K562 (cell line): Measurements from ENCODE around the gene SNX1. TPM values are rescaled to one million over a fixed set of nuclear protein-coding genes. Genes with fewer than 3 reads are reported as not detected.

ENCODE experiments used
- ATAC-seq: fragments of 200-7000 bp; cut with Tn5 transposase; 3 replicates; pipeline ENCODE4 v1.9.1; 2020; ENCODE audit warnings: moderate library complexity
- BruUV-seq: library from RNA; stranded (reverse); fragments of 400-500 nt; replicated peaks from 2 replicates; lab custom pipeline; 2021; lab: Mats Ljungman, UMichigan
- CTCF ChIA-PET: fragments of 300-600 bp; formaldehyde crosslinking; extraction: SDS; loops from one replicate; lab custom pipeline; 2021; ENCODE audit warnings: low intra/inter-chr PET ratio; lab: Yijun Ruan, JAX
- POLR2A ChIA-PET: fragments of 300-600, 350-650 bp; sonication (Branson Sonifier 250); formaldehyde crosslinking; extraction: SDS; loops from one replicate; lab custom pipeline; 2021; ENCODE audit warnings: antibody characterized with exemption, inconsistent platforms; lab: Yijun Ruan, JAX
- DNase-seq, 4 experiments: peaks; one replicate each; pipeline versions ENCODE4 v3.0.0 to v3.0.0-alpha.2; 2011 to 2018; ENCODE audit warnings: low spot score in 3 of 4, mixed read lengths in 3 of 4; ENCODE audit errors: extremely low read depth in 1 of 4
- FAIRE-seq: peaks from 2 replicates; lab custom pipeline; 2011; peaks lifted over from hg19 to GRCh38; lab: Jason Lieb, UNC
- H2AFZ ChIP-seq: 2 replicates; pipeline ENCODE4 v1.6.0; 2011; ENCODE audit warnings: low read depth, low read length, control low read depth, inconsistent platforms
- H3K27ac ChIP-seq: fragments of 200-600 bp; 3 replicates; pipeline ENCODE4 v1.8.0; 2011; ENCODE audit warnings: low read depth, mild to moderate bottlenecking, control low read depth, inconsistent platforms, low read length, moderate library complexity, mixed read lengths; ENCODE audit errors: extremely low read depth
- H3K27me3 ChIP-seq, 2 experiments: fragments of 300-600 bp in 1 of 2; 2 replicates in 1 of 2; 3 replicates in 1 of 2; pipeline versions ENCODE4 v1.6.0 to v1.8.0; 2011; ENCODE audit warnings: inconsistent platforms in 2 of 2, low read length in 2 of 2, mild to moderate bottlenecking in 1 of 2, mixed read lengths in 1 of 2, moderate library complexity in 1 of 2; ENCODE audit not compliant: control insufficient read depth in 2 of 2, insufficient read depth in 2 of 2
- H3K36me3 ChIP-seq: fragments of 300-600 bp; 3 replicates; pipeline ENCODE4 v1.8.0; 2011; ENCODE audit warnings: mild to moderate bottlenecking, low read length, inconsistent platforms; ENCODE audit not compliant: control insufficient read depth, insufficient read depth
- H3K4me1 ChIP-seq, 2 experiments: fragments of 200-600 bp in 1 of 2; replicated peaks in 1 of 2; 2 replicates in 1 of 2; 3 replicates in 1 of 2; pipeline versions ENCODE4 v1.5.1 to v1.8.0; 2011; ENCODE audit warnings: inconsistent platforms in 2 of 2, low read length in 2 of 2, mild to moderate bottlenecking in 1 of 2, mixed read lengths in 1 of 2, moderate library complexity in 1 of 2; ENCODE audit not compliant: control insufficient read depth in 2 of 2, insufficient read depth in 2 of 2
- H3K4me2 ChIP-seq: 2 replicates; pipeline ENCODE4 v1.6.1; 2011; ENCODE audit warnings: low read length, control low read depth, inconsistent platforms, mixed read lengths; ENCODE audit not compliant: insufficient read depth
- H3K4me3 ChIP-seq: fragments of 200-600 bp; sonication (generic), shearing (Covaris generic); 2 replicates; pipeline ENCODE4 v1.5.1; 2016; ENCODE audit warnings: control low read depth, inconsistent platforms
- H3K79me2 ChIP-seq: fragments of 200-600 bp; 3 replicates; pipeline ENCODE4 v1.8.0; 2011; ENCODE audit warnings: low read length, inconsistent platforms; ENCODE audit not compliant: control insufficient read depth, insufficient read depth
- H3K9ac ChIP-seq, 2 experiments: 2 replicates each; pipeline versions ENCODE4 v1.6.0 to v1.6.1; 2011; ENCODE audit warnings: low read depth in 2 of 2, low read length in 2 of 2, control low read depth in 1 of 2, inconsistent platforms in 1 of 2, mild to moderate bottlenecking in 1 of 2, mixed read lengths in 1 of 2; ENCODE audit not compliant: insufficient read depth in 1 of 2
- H3K9me1 ChIP-seq: one replicate; pipeline ENCODE4 v1.6.0; 2011; ENCODE audit warnings: inconsistent platforms, mild to moderate bottlenecking, low read length, moderate library complexity; ENCODE audit not compliant: control insufficient read depth, insufficient read depth
- H3K9me3 ChIP-seq: replicated peaks from 2 replicates; pipeline ENCODE4 v1.5.1; 2011; ENCODE audit warnings: low read depth, low read length, inconsistent platforms; ENCODE audit not compliant: control insufficient read depth, insufficient read depth
- H4K20me1 ChIP-seq: replicated peaks from 2 replicates; pipeline ENCODE4 v1.6.1; 2011; ENCODE audit warnings: low read length, inconsistent platforms, mixed read lengths; ENCODE audit not compliant: control insufficient read depth, insufficient read depth
- POLR3G ChIP-seq: IDR thresholded peaks from 2 replicates; pipeline ENCODE4 v1.6.1; 2011; ENCODE audit not compliant: insufficient read length, insufficient replicate concordance; ENCODE audit errors: extremely low read depth
- RFX5 ChIP-seq: IDR thresholded peaks from 2 replicates; pipeline ENCODE4 v1.6.1; 2011; ENCODE audit warnings: low read depth, mild to moderate bottlenecking, improper control_type of control experiment, low read length
- RUNX1 ChIP-seq: sonication (generic); IDR thresholded peaks from 2 replicates; pipeline ENCODE4 v1.6.1; 2016; ENCODE audit warnings: antibody characterized with exemption, low read depth
- ZNF324 ChIP-seq: fragments of 250-450 bp; sonication (Bioruptor Pico); IDR thresholded peaks from 2 replicates; pipeline ENCODE4 v1.4.0; 2020; ENCODE audit warnings: mild to moderate bottlenecking
- WGBS: fragments of 100-300 bp; shearing (Covaris generic); methylation state at CpG from one replicate; pipeline ENCODE4 v1.1.6; 2016; ENCODE audit warnings: low coverage, mixed read lengths; ENCODE audit not compliant: insufficient coverage; ENCODE audit errors: missing lambda C conversion rate; 5-methylcytosine and 5-hydroxymethylcytosine counted together
- in situ Hi-C: fragments of 300-500 bp; cut with MboI; formaldehyde crosslinking; loops from 4 replicates; pipeline ENCODE4 v1.15.0; 2018; ENCODE audit warnings: inconsistent platforms, mixed read lengths
- intact Hi-C: fragments of 100-400 bp; cut with micrococcal nuclease; formaldehyde crosslinking; loops from 2 replicates; pipeline ENCODE4 v1.14.2; 2022
- polyA plus RNA-seq, 8 experiments: library from polyadenylated mRNA; depleted of rRNA in 4 of 8; stranded (reverse) in 5 of 8; unstranded in 3 of 8; fragments of >200 nt; fragmentation: Nextera tagmentation in 2 of 8; fragmentation: Illumina TruSeq in 1 of 8; extraction: Ambion mirVana in 2 of 8; extraction: Trizol in 1 of 8; gene quantifications; 2 replicates each; pipeline versions ENCODE4 v1.2.1 to v1.2.3, GENCODE V29; 2011 to 2014; ENCODE audit warnings: inconsistent platforms in 1 of 8, missing spikeins in 1 of 8
- total RNA-seq, 7 experiments: library from RNA; depleted of rRNA in 6 of 7; stranded (reverse); fragments of >200 nt in 6 of 7; fragmentation: Illumina TruSeq in 2 of 7; extraction: Trizol in 2 of 7; gene quantifications; 2 replicates each; pipeline versions ENCODE4 v1.2.1 to v1.2.3, GENCODE V29; 2011 to 2021; ENCODE audit warnings: low replicate concordance in 1 of 7
- TF ChIP-seq, protein P1 (sequence below): sonication (generic); formaldehyde crosslinking; IDR thresholded peaks from 2 replicates; pipeline ENCODE4 v1.8.0; 2023; ENCODE audit warnings: mild to moderate bottlenecking, missing genetic modification reagents
- TF ChIP-seq, protein P2 (sequence below): fragments of 250-450 bp; sonication (Bioruptor Pico); IDR thresholded peaks from 2 replicates; pipeline ENCODE4 v1.4.0; 2020; ENCODE audit warnings: mild to moderate bottlenecking, moderate library complexity, borderline replicate concordance
- TF ChIP-seq, protein P3 (sequence below), 3 experiments: IDR thresholded peaks in 2 of 3; conservative IDR thresholded peaks in 1 of 3; 2 replicates each; pipeline ENCODE4 v1.5.1; 2011 to 2012; ENCODE audit warnings: low read length in 3 of 3, mild to moderate bottlenecking in 3 of 3, control low read depth in 2 of 3, improper control_type of control experiment in 1 of 3, inconsistent platforms in 1 of 3, low read depth in 1 of 3, mixed read lengths in 1 of 3, moderate library complexity in 1 of 3; ENCODE audit not compliant: insufficient read depth in 2 of 3

The SNX1 gene
- total and polyA plus RNA-seq, 9 of the 15 experiments (the other 6 are each of a cell fraction or from before 2014, with no cell fraction given), result 11.0 to 105 (median 59.9) TPM

DNA sequence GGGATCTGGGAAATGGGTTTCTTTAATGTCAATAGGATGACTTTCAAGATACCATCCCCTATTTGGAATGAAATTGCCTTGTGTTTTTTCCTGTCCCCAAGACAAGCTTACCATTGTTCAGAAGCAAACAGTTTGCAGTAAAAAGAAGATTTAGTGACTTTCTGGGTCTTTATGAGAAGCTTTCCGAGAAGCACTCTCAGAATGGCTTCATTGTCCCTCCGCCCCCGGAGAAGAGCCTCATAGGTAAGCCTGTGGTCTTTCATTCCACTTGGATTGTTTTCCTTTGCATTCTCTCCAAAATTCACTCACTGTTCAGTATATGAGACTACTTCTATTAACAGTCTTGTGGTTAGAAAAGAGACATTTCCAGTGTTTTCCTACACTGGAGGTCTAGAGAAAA is 30.2 kb downstream of the SNX1 start:
- H3K36me3 ChIP-seq, result peaks cover 83% of the 10 kb centered on the region
- POLR2A ChIA-PET, result interaction anchor here (0.9 kb wide), 1 partner anchor 14 kb away, joined by 3 read pairs; no protein-coding TSS in a partner anchor
- 78% methylated on average over 3 of the region's 3 CpGs for WGBS

More for the DNA sequence above, 30.2 kb downstream of the SNX1 start:
- BruUV-seq, result no TSS peak
- Histone ChIP-seq H3K9ac (no peak overlapping the region), H3K4me3 (no peak overlapping the region), H3K4me2 (no peak overlapping the region), H2AFZ (no peak overlapping the region), H3K27me3 (no peaks in the 10 kb centered on the region), H3K9me1 (no peaks in the 10 kb centered on the region), H3K79me2 (no peaks in the 10 kb centered on the region), H4K20me1 (no peaks in the 10 kb centered on the region), H3K4me1 (no peaks in the 10 kb centered on the region), H3K27ac (no peak overlapping the region), H3K9me3 (no peaks in the 10 kb centered on the region)
- no peak for DNase-seq
- in situ Hi-C loops (no loop called here), intact Hi-C loops (no loop called here)
- ATAC-seq, result no peak
- TF ChIP-seq RFX5 (no peak), POLR3G (no peak), RUNX1 (no peak), ZNF324 (CRISPR knock-in tag) (no peak)
- TF ChIP-seq, protein P1, sequence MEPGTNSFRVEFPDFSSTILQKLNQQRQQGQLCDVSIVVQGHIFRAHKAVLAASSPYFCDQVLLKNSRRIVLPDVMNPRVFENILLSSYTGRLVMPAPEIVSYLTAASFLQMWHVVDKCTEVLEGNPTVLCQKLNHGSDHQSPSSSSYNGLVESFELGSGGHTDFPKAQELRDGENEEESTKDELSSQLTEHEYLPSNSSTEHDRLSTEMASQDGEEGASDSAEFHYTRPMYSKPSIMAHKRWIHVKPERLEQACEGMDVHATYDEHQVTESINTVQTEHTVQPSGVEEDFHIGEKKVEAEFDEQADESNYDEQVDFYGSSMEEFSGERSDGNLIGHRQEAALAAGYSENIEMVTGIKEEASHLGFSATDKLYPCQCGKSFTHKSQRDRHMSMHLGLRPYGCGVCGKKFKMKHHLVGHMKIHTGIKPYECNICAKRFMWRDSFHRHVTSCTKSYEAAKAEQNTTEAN (CRISPR knock-in tag), result no peak
- TF ChIP-seq, protein P2, sequence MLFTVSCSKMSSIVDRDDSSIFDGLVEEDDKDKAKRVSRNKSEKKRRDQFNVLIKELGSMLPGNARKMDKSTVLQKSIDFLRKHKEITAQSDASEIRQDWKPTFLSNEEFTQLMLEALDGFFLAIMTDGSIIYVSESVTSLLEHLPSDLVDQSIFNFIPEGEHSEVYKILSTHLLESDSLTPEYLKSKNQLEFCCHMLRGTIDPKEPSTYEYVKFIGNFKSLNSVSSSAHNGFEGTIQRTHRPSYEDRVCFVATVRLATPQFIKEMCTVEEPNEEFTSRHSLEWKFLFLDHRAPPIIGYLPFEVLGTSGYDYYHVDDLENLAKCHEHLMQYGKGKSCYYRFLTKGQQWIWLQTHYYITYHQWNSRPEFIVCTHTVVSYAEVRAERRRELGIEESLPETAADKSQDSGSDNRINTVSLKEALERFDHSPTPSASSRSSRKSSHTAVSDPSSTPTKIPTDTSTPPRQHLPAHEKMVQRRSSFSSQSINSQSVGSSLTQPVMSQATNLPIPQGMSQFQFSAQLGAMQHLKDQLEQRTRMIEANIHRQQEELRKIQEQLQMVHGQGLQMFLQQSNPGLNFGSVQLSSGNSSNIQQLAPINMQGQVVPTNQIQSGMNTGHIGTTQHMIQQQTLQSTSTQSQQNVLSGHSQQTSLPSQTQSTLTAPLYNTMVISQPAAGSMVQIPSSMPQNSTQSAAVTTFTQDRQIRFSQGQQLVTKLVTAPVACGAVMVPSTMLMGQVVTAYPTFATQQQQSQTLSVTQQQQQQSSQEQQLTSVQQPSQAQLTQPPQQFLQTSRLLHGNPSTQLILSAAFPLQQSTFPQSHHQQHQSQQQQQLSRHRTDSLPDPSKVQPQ (CRISPR knock-in tag), result no peak
- TF ChIP-seq, protein P3, sequence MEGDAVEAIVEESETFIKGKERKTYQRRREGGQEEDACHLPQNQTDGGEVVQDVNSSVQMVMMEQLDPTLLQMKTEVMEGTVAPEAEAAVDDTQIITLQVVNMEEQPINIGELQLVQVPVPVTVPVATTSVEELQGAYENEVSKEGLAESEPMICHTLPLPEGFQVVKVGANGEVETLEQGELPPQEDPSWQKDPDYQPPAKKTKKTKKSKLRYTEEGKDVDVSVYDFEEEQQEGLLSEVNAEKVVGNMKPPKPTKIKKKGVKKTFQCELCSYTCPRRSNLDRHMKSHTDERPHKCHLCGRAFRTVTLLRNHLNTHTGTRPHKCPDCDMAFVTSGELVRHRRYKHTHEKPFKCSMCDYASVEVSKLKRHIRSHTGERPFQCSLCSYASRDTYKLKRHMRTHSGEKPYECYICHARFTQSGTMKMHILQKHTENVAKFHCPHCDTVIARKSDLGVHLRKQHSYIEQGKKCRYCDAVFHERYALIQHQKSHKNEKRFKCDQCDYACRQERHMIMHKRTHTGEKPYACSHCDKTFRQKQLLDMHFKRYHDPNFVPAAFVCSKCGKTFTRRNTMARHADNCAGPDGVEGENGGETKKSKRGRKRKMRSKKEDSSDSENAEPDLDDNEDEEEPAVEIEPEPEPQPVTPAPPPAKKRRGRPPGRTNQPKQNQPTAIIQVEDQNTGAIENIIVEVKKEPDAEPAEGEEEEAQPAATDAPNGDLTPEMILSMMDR (IDR thresholded peaks at IDR 0.05 in 2 of 3, conservative IDR thresholded peaks at IDR 0.05 in 1 of 3; ENCODE audit: insufficient read depth in 2 of 3, low read depth in 1 of 3, low read length in 3 of 3), result no peak
- CTCF ChIA-PET, result no interaction called here
- no peak for FAIRE-seq
